CD4-positive, alpha-beta T cell treated with Interleukin-17A for 1 hour (primary cell): ENCODE results near the gene NCAPD2.
"Not testable (repeated sequence)": the region's sequence is repeated elsewhere in the genome, so short reads cannot be mapped to it uniquely, and the experiment has no call there.

Experiments used
- DNase-seq: peaks from one replicate; pipeline ENCODE4 v3.0.0-alpha.2; 2020

The NCAPD2 gene

GRCh38 chr12:6494968-6495367, 1.1 kb downstream of the NCAPD2 start:
- no peak for DNase-seq

GRCh38 chr12:6497291-6497690, 3.4 kb downstream of the NCAPD2 start:
- not testable (repeated sequence) for DNase-seq

GRCh38 chr12:6500466-6500865, 6.6 kb downstream of the NCAPD2 start:
- DNase-seq: no peak

- DNase-seq: no peak
These were observed 13.4 kb downstream of the NCAPD2 start for GRCh38 chr12:6507102-6507998.

GRCh38 chr12:6508087-6508486, 14.2 kb downstream of the NCAPD2 start:
- DNase-seq: no peak

GRCh38 chr12:6520186-6520585, 26.3 kb downstream of the NCAPD2 start:
- DNase-seq: no peak

GRCh38 chr12:6522193-6522592, 28.3 kb downstream of the NCAPD2 start:
- no peak for DNase-seq

- no peak for DNase-seq
These were observed 29.8 kb downstream of the NCAPD2 start for GRCh38 chr12:6523708-6524107.

- DNase-seq: no peak
These were observed 30.7 kb downstream of the NCAPD2 start for GRCh38 chr12:6524648-6525047.

- no peak for DNase-seq
These were observed 32.3 kb downstream of the NCAPD2 start for GRCh38 chr12:6526201-6526600.

- DNase-seq: no peak
These were observed 33.0 kb downstream of the NCAPD2 start for GRCh38 chr12:6526766-6527525.

GRCh38 chr12:6527711-6528110, 33.8 kb downstream of the NCAPD2 start:
- DNase-seq: no peak

GRCh38 chr12:6528539-6529235, 34.8 kb downstream of the NCAPD2 start:
- no peak for DNase-seq

- DNase-seq: no peak
These were observed 35.4 kb downstream of the NCAPD2 start for GRCh38 chr12:6529291-6529737.

GRCh38 chr12:6530576-6531260, 36.8 kb downstream of the NCAPD2 start:
- DNase-seq: no peak

GRCh38 chr12:6532051-6532926, 38.4 kb downstream of the NCAPD2 start:
- DNase-seq: peak; percentile 86

GRCh38 chr12:6532927-6533652, 39.2 kb downstream of the NCAPD2 start:
- DNase-seq: peak; percentile 25

GRCh38 chr12:6533653-6533922, 39.7 kb downstream of the NCAPD2 start:
- DNase-seq: no peak

GRCh38 chr12:6533923-6534694, 40.2 kb downstream of the NCAPD2 start, which contains the start of gene GAPDH:
GAPDH (plus strand) TSS chr12:6534517; CDS start chr12:6534833, 316 bp downstream.
- DNase-seq: peak; percentile 89

- DNase-seq: no peak
These were observed 40.7 kb downstream of the NCAPD2 start for GRCh38 chr12:6534695-6534944.
